HUES64 (cell line): Measurements from ENCODE around the gene SUZ12.
"Not testable (repeated sequence)": the region's sequence is repeated elsewhere in the genome, so short reads cannot be mapped to it uniquely, and the experiment has no call there.

ENCODE experiments used
- H3K27ac ChIP-seq: 2 replicates; pipeline ENCODE4 v1.7.0; 2013; ENCODE audit warnings: low read depth, low read length, inconsistent platforms
- H3K27me3 ChIP-seq: 2 replicates; pipeline ENCODE4 v1.6.1; 2013; ENCODE audit warnings: mild to moderate bottlenecking, low read length; ENCODE audit not compliant: insufficient read depth
- H3K36me3 ChIP-seq: 2 replicates; pipeline ENCODE4 v1.6.1; 2013; ENCODE audit warnings: mild to moderate bottlenecking, low read length; ENCODE audit not compliant: insufficient read depth
- H3K4me1 ChIP-seq: 2 replicates; pipeline ENCODE4 v1.6.1; 2013; ENCODE audit warnings: mild to moderate bottlenecking, low read length, moderate library complexity; ENCODE audit not compliant: insufficient read depth
- H3K4me3 ChIP-seq: 2 replicates; pipeline ENCODE4 v1.5.1; 2013; ENCODE audit warnings: mild to moderate bottlenecking, low read length, moderate library complexity
- H3K9ac ChIP-seq: 2 replicates; pipeline ENCODE4 v1.6.1; 2013; ENCODE audit warnings: mild to moderate bottlenecking, low read depth, low read length
- H3K9me3 ChIP-seq: 2 replicates; pipeline ENCODE4 v1.6.1; 2013; ENCODE audit warnings: low read depth, low read length; ENCODE audit not compliant: insufficient read depth
- WGBS: fragments of 150-250, 120-280 bp; methylation state at CpG from one replicate; pipeline ENCODE4 v1.1.7; 2013; ENCODE audit warnings: missing lambda C conversion rate; 5-methylcytosine and 5-hydroxymethylcytosine counted together

Gene SUZ12

GRCh38 chr17:31964131-31964530, 27.3 kb downstream of the SUZ12 start:
- H3K4me3 ChIP-seq, H3K27ac ChIP-seq, H3K4me1 ChIP-seq, H3K9me3 ChIP-seq, H3K27me3 ChIP-seq, H3K9ac ChIP-seq: not testable (repeated sequence)
- 84% methylated on average over 8 of the region's 8 CpGs for WGBS
- H3K36me3 ChIP-seq: peaks cover 77% of the 10 kb centered on the region

GRCh38 chr17:31967648-31968047, 30.8 kb downstream of the SUZ12 start:
- 94% methylated on average over 3 of the region's 3 CpGs for WGBS
- H3K27me3 ChIP-seq: no peaks in the 10 kb centered on the region
- H3K36me3 ChIP-seq: peaks cover 72% of the 10 kb centered on the region

GRCh38 chr17:31970416-31970815, 33.6 kb downstream of the SUZ12 start:
- not testable (repeated sequence) for H3K9ac ChIP-seq, H3K4me1 ChIP-seq, H3K4me3 ChIP-seq, H3K27me3 ChIP-seq, H3K27ac ChIP-seq, H3K9me3 ChIP-seq
- 92% methylated on average over 5 of the region's 5 CpGs for WGBS
- H3K36me3 ChIP-seq: peaks cover 79% of the 10 kb centered on the region

More at GRCh38 chr17:31967648-31968047, 30.8 kb downstream of the SUZ12 start:
- H3K27ac ChIP-seq: no peak overlapping the region
- H3K4me1 ChIP-seq: no peaks in the 10 kb centered on the region
- H3K4me3 ChIP-seq: no peak overlapping the region
- no peaks in the 10 kb centered on the region for H3K9me3 ChIP-seq
- H3K9ac ChIP-seq: no peak overlapping the region

- H3K4me1 ChIP-seq, H3K4me3 ChIP-seq, H3K27ac ChIP-seq, H3K9me3 ChIP-seq, H3K9ac ChIP-seq, H3K27me3 ChIP-seq: not testable (repeated sequence)
- H3K36me3 ChIP-seq: peaks cover 65% of the 10 kb centered on the region
- 96% methylated on average over 11 of the region's 14 CpGs for WGBS
Observed at GRCh38 chr17:31974269-31975071, 37.7 kb downstream of the SUZ12 start.

- not testable (repeated sequence) for H3K4me1 ChIP-seq, H3K9ac ChIP-seq, H3K9me3 ChIP-seq, H3K27me3 ChIP-seq, H3K4me3 ChIP-seq, H3K27ac ChIP-seq
- WGBS: 95% methylated on average over 4 of the region's 5 CpGs
- H3K36me3 ChIP-seq: peaks cover 63% of the 10 kb centered on the region
Observed at GRCh38 chr17:31975391-31975790, 38.6 kb downstream of the SUZ12 start.

- not testable (repeated sequence) for H3K27ac ChIP-seq, H3K4me1 ChIP-seq, H3K27me3 ChIP-seq, H3K9me3 ChIP-seq, H3K4me3 ChIP-seq, H3K9ac ChIP-seq
- 96% methylated on average over 8 of the region's 8 CpGs for WGBS
- H3K36me3 ChIP-seq: peaks cover 95% of the 10 kb centered on the region
Observed at GRCh38 chr17:31991821-31992220, 55.0 kb downstream of the SUZ12 start.

- H3K4me1 ChIP-seq: no peaks in the 10 kb centered on the region
- 96% methylated on average over 5 of the region's 6 CpGs for WGBS
- no peak overlapping the region for H3K9ac ChIP-seq
- H3K27ac ChIP-seq: no peak overlapping the region
- peaks cover 95% of the 10 kb centered on the region for H3K36me3 ChIP-seq
- H3K4me3 ChIP-seq: no peak overlapping the region
- H3K27me3 ChIP-seq: no peaks in the 10 kb centered on the region
- no peaks in the 10 kb centered on the region for H3K9me3 ChIP-seq
Observed at GRCh38 chr17:31997005-31997404, 60.2 kb downstream of the SUZ12 start.

GRCh38 chr17:32006957-32007462, 70.2 kb downstream of the SUZ12 start, which contains the start of gene LRRC37B:
TSS of gene LRRC37B (plus strand) at chr17:32007383. CDS start at chr17:32021393, 14,010 bp downstream.
- H3K36me3 ChIP-seq: no peaks in the 10 kb centered on the region
- peak within 1 kb of the TSS; percentile 77 for H3K9ac ChIP-seq
- under 1% methylated on average over 51 of the region's 51 CpGs for WGBS
- peak within 1 kb of the TSS; percentile 83 for H3K4me3 ChIP-seq
- peaks cover 15% of the 10 kb centered on the region for H3K27me3 ChIP-seq
- H3K4me1 ChIP-seq: no peaks in the 10 kb centered on the region
- no peaks in the 10 kb centered on the region for H3K9me3 ChIP-seq
- no peak within 1 kb of the TSS for H3K27ac ChIP-seq

- H3K4me1 ChIP-seq: no peaks in the 10 kb centered on the region
- H3K27me3 ChIP-seq: peaks cover 15% of the 10 kb centered on the region
- H3K4me3 ChIP-seq: peak overlapping the region; percentile 83
- peak overlapping the region; percentile 77 for H3K9ac ChIP-seq
- H3K36me3 ChIP-seq: no peaks in the 10 kb centered on the region
- WGBS: under 1% methylated on average over 80 of the region's 80 CpGs
- no peaks in the 10 kb centered on the region for H3K9me3 ChIP-seq
- no peak overlapping the region for H3K27ac ChIP-seq
Observed at GRCh38 chr17:32007463-32008298, 70.9 kb downstream of the SUZ12 start.

- peaks cover 15% of the 10 kb centered on the region for H3K27me3 ChIP-seq
- H3K4me1 ChIP-seq: no peaks in the 10 kb centered on the region
- H3K9ac ChIP-seq: no peak overlapping the region
- no peaks in the 10 kb centered on the region for H3K9me3 ChIP-seq
- peak overlapping the region; percentile 83 for H3K4me3 ChIP-seq
- H3K36me3 ChIP-seq: no peaks in the 10 kb centered on the region
- WGBS: 97% methylated on average over 2 of the region's 2 CpGs
- no peak overlapping the region for H3K27ac ChIP-seq
Observed at GRCh38 chr17:32009262-32009542, 72.4 kb downstream of the SUZ12 start.

GRCh38 chr17:32010114-32010513, 73.3 kb downstream of the SUZ12 start:
- no peaks in the 10 kb centered on the region for H3K9me3 ChIP-seq
- peaks cover 15% of the 10 kb centered on the region for H3K27me3 ChIP-seq
- H3K4me3 ChIP-seq: no peak overlapping the region
- H3K36me3 ChIP-seq: no peaks in the 10 kb centered on the region
- WGBS: 100% methylated on average over 2 of the region's 4 CpGs
- no peak overlapping the region for H3K9ac ChIP-seq
- H3K27ac ChIP-seq: no peak overlapping the region
- no peaks in the 10 kb centered on the region for H3K4me1 ChIP-seq
